22Rv1 (cell line): ENCODE measurements around the gene PTTG2.

Experiments used
- H3K27ac ChIP-seq: fragments of 450-650 bp; 2 replicates; pipeline ENCODE4 v1.5.1; 2017
- CTCF ChIP-seq: fragments of 450-650 bp; IDR thresholded peaks from 2 replicates; pipeline ENCODE4 v1.5.1; 2017; ENCODE audit warnings: mild to moderate bottlenecking
- ZFX ChIP-seq: fragments of 450-650 bp; IDR thresholded peaks from 2 replicates; pipeline ENCODE4 v1.6.1; 2017; ENCODE audit warnings: antibody characterized with exemption, borderline replicate concordance

The PTTG2 gene

GRCh38 chr4:37958932-37959331 is 1.3 kb upstream of the PTTG2 start:
- no peak overlapping the region for H3K27ac ChIP-seq
- TF ChIP-seq CTCF (no peak), ZFX (no peak)

- no peak for TF ChIP-seq ZFX
- no peak for TF ChIP-seq CTCF
- H3K27ac ChIP-seq: no peak overlapping the region
Observed at GRCh38 chr4:37960679-37961450, 667 bp downstream of the PTTG2 start.

GRCh38 chr4:37964734-37965457 is 4.7 kb downstream of the PTTG2 start:
- no peak overlapping the region for H3K27ac ChIP-seq
- TF ChIP-seq CTCF (no peak), ZFX (no peak)

- TF ChIP-seq CTCF (no peak), ZFX (no peak)
- no peak overlapping the region for H3K27ac ChIP-seq
Observed at GRCh38 chr4:37966044-37966443, 5.8 kb downstream of the PTTG2 start.

- no peak overlapping the region for H3K27ac ChIP-seq
- TF ChIP-seq CTCF (no peak), ZFX (no peak)
Observed at GRCh38 chr4:37967736-37968135, 7.5 kb downstream of the PTTG2 start.

- TF ChIP-seq ZFX (no peak), CTCF (no peak)
- no peak overlapping the region for H3K27ac ChIP-seq
Observed at GRCh38 chr4:37968747-37969146, 8.5 kb downstream of the PTTG2 start.

GRCh38 chr4:37970702-37971101 is 10.5 kb downstream of the PTTG2 start:
- H3K27ac ChIP-seq: no peak overlapping the region
- TF ChIP-seq ZFX (no peak), CTCF (peak; percentile 79)
